AG10803 (cell line): ENCODE data around the gene KRT33B.

ENCODE experiments used
- DNase-seq: peaks from one replicate; pipeline ENCODE4 v3.0.0; 2010; ENCODE audit warnings: low read depth
- H3K4me3 ChIP-seq: 2 replicates; pipeline ENCODE4 v1.5.1; 2011; ENCODE audit warnings: mild to moderate bottlenecking, low read length, control low read depth
- CTCF ChIP-seq: conservative IDR thresholded peaks from 2 replicates; pipeline ENCODE4 v1.5.1; 2011; ENCODE audit warnings: mild to moderate bottlenecking, low read length, control low read depth, inconsistent platforms

Gene KRT33B

GRCh38 chr17:41322094-41322902 lies 47.3 kb downstream of the KRT33B start:
- peak; percentile 76 for DNase-seq
- H3K4me3 ChIP-seq: no peak overlapping the region
- peak; percentile 97 for TF ChIP-seq CTCF

GRCh38 chr17:41318231-41318630 lies 51.4 kb downstream of the KRT33B start:
- no peak for DNase-seq
- TF ChIP-seq CTCF: no peak
- no peak overlapping the region for H3K4me3 ChIP-seq

GRCh38 chr17:41315814-41316445 lies 53.7 kb downstream of the KRT33B start:
- DNase-seq: no peak
- no peak overlapping the region for H3K4me3 ChIP-seq
- TF ChIP-seq CTCF: no peak

GRCh38 chr17:41315204-41315794 lies 54.3 kb downstream of the KRT33B start, which contains the start of gene KRTAP17-1:
Gene KRTAP17-1 (minus strand): TSS chr17:41315710. CDS start chr17:41315650, 60 bp downstream.
- no peak within 1 kb of the TSS for H3K4me3 ChIP-seq
- DNase-seq: no peak
- no peak for TF ChIP-seq CTCF
